ENCODE measurements around the gene NR3C2. TPM values are rescaled to one million over a fixed set of nuclear protein-coding genes. Genes with fewer than 3 reads are reported as not detected.

The NR3C2 gene
- total RNA-seq, 1 experiment from 2014 or later: 2.7 TPM

GRCh38 chr4:148204171-148204570 lies 238.0 kb downstream of the NR3C2 start:
- H3K9me3 ChIP-seq (ENCODE audit: control insufficient read depth in 1 of 2, insufficient read depth in 1 of 2, low read depth in 1 of 2, low read length in 2 of 2): no peaks in the 10 kb centered on the region
- no peak overlapping the region for H3K9ac ChIP-seq (ENCODE audit: low read length)
- no peak for DNase-seq (ENCODE audit: low read depth, low spot score)
- no peak overlapping the region for H2AFZ ChIP-seq (ENCODE audit: low read depth, low read length, poor library complexity, severe bottlenecking)
- no peaks in the 10 kb centered on the region for H3K9me2 ChIP-seq (ENCODE audit: insufficient read depth)
- H4K20me1 ChIP-seq (ENCODE audit: insufficient read depth): no peaks in the 10 kb centered on the region
- no peaks in the 10 kb centered on the region for H3K36me3 ChIP-seq (ENCODE audit: control insufficient read depth in 1 of 2, insufficient read depth in 2 of 2, low read length in 2 of 2)
- no peak for ATAC-seq
- no peak overlapping the region for H3K4me2 ChIP-seq (ENCODE audit: low read length)
- POLR2A ChIA-PET: no interaction called here
- no peaks in the 10 kb centered on the region for H3K79me2 ChIP-seq (ENCODE audit: insufficient read depth, low read length)
- H3K4me3 ChIP-seq (replicated peaks in 1 of 2; ENCODE audit: low read depth in 1 of 2, low read length in 2 of 2): no peak overlapping the region
- no TSS peak for BruUV-seq (replicated peaks)
- H3K27ac ChIP-seq (ENCODE audit: low read depth, low read length): no peak overlapping the region
- CTCF ChIA-PET: no interaction called here
- TF ChIP-seq SP1 (IDR thresholded peaks at IDR 0.05; ENCODE audit: low read depth) (no peak), SRF (IDR thresholded peaks at IDR 0.05; ENCODE audit: low read depth) (no peak), ZBTB33 (IDR thresholded peaks at IDR 0.05; ENCODE audit: extremely low read depth, insufficient replicate concordance, low read length) (no peak), POLR2A (IDR thresholded peaks at IDR 0.05; ENCODE audit: borderline replicate concordance, extremely low read depth, insufficient read depth, insufficient read length) (no peak), EZH2phosphoT487 (IDR thresholded peaks at IDR 0.05; ENCODE audit: borderline replicate concordance) (no peak), RAD21 (IDR thresholded peaks at IDR 0.05; ENCODE audit: low read depth) (no peak), ZNF274 (IDR thresholded peaks at IDR 0.05; ENCODE audit: low read depth, low read length) (no peak), SIN3A (IDR thresholded peaks at IDR 0.05; ENCODE audit: low read depth) (no peak), EGR1 (IDR thresholded peaks at IDR 0.05; ENCODE audit: low read depth) (no peak), MAX (IDR thresholded peaks at IDR 0.05) (no peak), CEBPB (IDR thresholded peaks at IDR 0.05; ENCODE audit: low read depth) (no peak), CTCF (IDR thresholded peaks at IDR 0.05 in 2 of 3, conservative IDR thresholded peaks at IDR 0.05 in 1 of 3; ENCODE audit: borderline replicate concordance in 1 of 3, insufficient read depth in 1 of 3, low read depth in 2 of 3, low read length in 2 of 3) (no peak), ZFX (IDR thresholded peaks at IDR 0.05) (no peak), CBX3 (IDR thresholded peaks at IDR 0.05; ENCODE audit: low read depth) (no peak), POLR2AphosphoS5 (IDR thresholded peaks at IDR 0.05; ENCODE audit: low read depth, low read length) (no peak), ELF1 (IDR thresholded peaks at IDR 0.05; ENCODE audit: borderline replicate concordance, low read depth) (no peak), TCF7L2 (IDR thresholded peaks at IDR 0.05; ENCODE audit: borderline replicate concordance, extremely low read depth, insufficient read depth, insufficient read length) (no peak), ATF3 (IDR thresholded peaks at IDR 0.05) (no peak), FOSL1 (IDR thresholded peaks at IDR 0.05; ENCODE audit: low read depth) (no peak)
- intact Hi-C loops (cut with micrococcal nuclease): no loop called here
- RAD21 ChIA-PET (ENCODE audit: low non-redundant PET in 1 of 2, low total read pairs in 2 of 2, uncharacterized antibody in 2 of 2, unreplicated experiment in 2 of 2): no interaction called here
- H3K27me3 ChIP-seq (ENCODE audit: insufficient read depth, low read length): no peaks in the 10 kb centered on the region
- no peaks in the 10 kb centered on the region for H3K4me1 ChIP-seq (ENCODE audit: control insufficient read depth in 1 of 2, insufficient read depth in 2 of 2, low read length in 2 of 2)
